Measurements from ENCODE around the gene NEURL1.
"Not testable (repeated sequence)": the region's sequence is repeated elsewhere in the genome, so short reads cannot be mapped to it uniquely, and the experiment has no call there.

GRCh38 chr10:103608056-103608455, 114.6 kb downstream of the NEURL1 start:
- TF ChIP-seq CTCF, POLR2A (IDR thresholded peaks at IDR 0.05): not testable (repeated sequence)

All from esophagus squamous epithelium (tissue), 4 donors.